ENCODE results near the gene MYO9B.

The MYO9B gene

GRCh38 chr19:17262557-17262956 is 187.0 kb downstream of the MYO9B start:
- no peak for DNase-seq (ENCODE audit: low spot score)
- TF ChIP-seq CTCF (IDR thresholded peaks at IDR 0.05), result no peak
- Histone ChIP-seq H3K27ac (no peak overlapping the region), H3K4me3 (no peak overlapping the region)

Data from coronary artery (tissue), 2 donors.